Urinary bladder (tissue), 4 donors: ENCODE measurements around the gene SH3BGRL. TPM values are rescaled to one million over a fixed set of nuclear protein-coding genes. Genes with fewer than 3 reads are reported as not detected.

Experiments
- DNase-seq: peaks from one replicate; pipeline ENCODE4 v3.0.0-alpha.2; 2015; ENCODE audit errors: extremely low spot score
- H3K27ac ChIP-seq: one replicate; pipeline ENCODE4 v1.5.1; 2013; ENCODE audit warnings: low read depth, mild to moderate bottlenecking, moderate library complexity
- H3K36me3 ChIP-seq: one replicate; pipeline ENCODE4 v1.6.1; 2013; ENCODE audit warnings: mild to moderate bottlenecking, moderate library complexity; ENCODE audit not compliant: insufficient read depth
- H3K4me1 ChIP-seq: one replicate; pipeline ENCODE4 v1.6.1; 2013; ENCODE audit warnings: mild to moderate bottlenecking, moderate library complexity; ENCODE audit not compliant: insufficient read depth
- H3K4me3 ChIP-seq: one replicate; pipeline ENCODE4 v1.5.1; 2013; ENCODE audit warnings: low read depth, low read length
- WGBS: extraction: QIAGEN DNeasy Blood & Tissue Kit; methylation state at CpG from one replicate; pipeline ENCODE4 v1.1.7; 2013; 5-methylcytosine and 5-hydroxymethylcytosine counted together
- polyA plus RNA-seq: library from polyadenylated mRNA; stranded (reverse); fragments of 200-250 nt; gene quantifications from one replicate; pipeline ENCODE4 v1.2.3, GENCODE V29; 2013
- total RNA-seq: library from RNA; depleted of rRNA; stranded (reverse); fragments of >200 nt; gene quantifications from one replicate; pipeline ENCODE4 v1.2.3, GENCODE V29; 2014
- donor health status: healthy with polysubstance abuse.
- donor health status: healthy.

SH3BGRL gene
- total and polyA plus RNA-seq, 2 donors = 262 to 286 TPM

GRCh38 chrX:81231476-81231875, 29.6 kb downstream of the SH3BGRL start:
- Histone ChIP-seq H3K4me1 (no peaks in the 10 kb centered on the region), H3K4me3 (no peak overlapping the region), H3K27ac (no peak overlapping the region), H3K36me3 (no peaks in the 10 kb centered on the region)
- DNase-seq = no peak
- WGBS = 64% methylated on average over 1 of the region's 1 CpG

GRCh38 chrX:81232218-81232617, 30.3 kb downstream of the SH3BGRL start:
- Histone ChIP-seq H3K4me1 (no peaks in the 10 kb centered on the region), H3K27ac (no peak overlapping the region), H3K36me3 (no peaks in the 10 kb centered on the region), H3K4me3 (no peak overlapping the region)
- no peak for DNase-seq
- 71% methylated on average over 1 of the region's 1 CpG for WGBS

DNA sequence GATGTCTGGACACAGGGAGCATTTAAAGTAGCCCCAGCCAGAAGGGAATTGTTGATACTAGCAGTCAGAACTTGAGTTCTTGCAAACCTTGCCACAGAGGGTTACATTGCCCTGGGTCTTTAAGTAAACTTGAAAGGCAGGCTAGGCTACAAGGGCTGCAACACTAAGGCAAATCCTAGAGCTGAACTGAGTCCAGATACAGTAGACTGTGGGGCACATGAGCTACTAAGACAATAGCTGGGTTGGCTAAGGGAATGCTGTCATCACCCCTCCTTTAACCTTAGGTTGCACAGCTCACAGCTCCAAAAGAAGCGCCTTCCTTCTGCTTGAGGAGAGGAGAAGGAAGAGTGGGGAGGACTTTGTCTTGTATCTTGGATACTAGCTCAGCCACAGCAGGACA, 35.6 kb downstream of the SH3BGRL start:
- Histone ChIP-seq H3K36me3 (no peaks in the 10 kb centered on the region), H3K27ac (no peak overlapping the region), H3K4me3 (no peak overlapping the region), H3K4me1 (no peaks in the 10 kb centered on the region)
- no peak for DNase-seq
- 90% methylated on average over 1 of the region's 1 CpG for WGBS

GRCh38 chrX:81238166-81238565, 36.3 kb downstream of the SH3BGRL start:
- no peak overlapping the region for H3K27ac ChIP-seq
- H3K4me3 ChIP-seq = no peak overlapping the region
- WGBS = 96% methylated on average over 4 of the region's 4 CpGs
- no peaks in the 10 kb centered on the region for H3K36me3 ChIP-seq
- no peak for DNase-seq
- H3K4me1 ChIP-seq = no peaks in the 10 kb centered on the region

DNA sequence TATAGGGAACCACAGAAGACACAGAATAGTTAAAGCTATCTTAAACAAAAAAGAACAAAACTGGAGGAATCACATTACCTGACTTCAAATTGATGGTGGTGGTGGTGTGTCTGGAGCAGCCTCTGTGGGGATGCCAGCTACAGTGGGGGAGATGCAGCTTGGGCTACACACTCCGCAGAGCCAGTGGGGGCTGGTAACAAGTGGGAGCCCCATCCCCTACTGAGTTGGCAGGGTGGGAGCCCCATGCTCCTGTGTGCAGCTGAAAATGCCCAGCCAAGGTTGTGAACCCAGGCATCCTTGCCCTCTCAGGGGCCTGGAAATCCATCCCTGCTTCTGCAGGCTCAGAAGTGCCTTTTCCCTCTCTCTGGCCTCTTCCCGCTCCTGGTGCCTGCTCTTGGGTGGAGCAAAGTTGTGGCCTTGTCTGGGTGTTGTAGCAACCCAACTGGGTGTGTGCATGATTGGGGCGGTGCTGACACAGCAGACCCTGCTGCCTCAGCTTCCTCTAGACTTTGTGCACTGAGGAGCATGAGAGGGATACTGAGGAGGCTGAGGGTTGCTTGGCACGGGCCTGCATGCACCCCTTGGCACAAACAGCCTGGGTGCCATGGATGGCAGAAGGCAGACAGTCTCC, 38.9 kb downstream of the SH3BGRL start:
- no peaks in the 10 kb centered on the region for H3K4me1 ChIP-seq
- whole genome bisulfite sequencing = 97% methylated on average over 4 of the region's 4 CpGs
- no peak overlapping the region for H3K27ac ChIP-seq
- H3K36me3 ChIP-seq = no peaks in the 10 kb centered on the region
- H3K4me3 ChIP-seq = no peak overlapping the region
- no peak for DNase-seq

- no peak for DNase-seq
- 98% methylated on average over 7 of the region's 7 CpGs for WGBS
- H3K4me3 ChIP-seq = no peak overlapping the region
- no peaks in the 10 kb centered on the region for H3K4me1 ChIP-seq
- no peaks in the 10 kb centered on the region for H3K36me3 ChIP-seq
- no peak overlapping the region for H3K27ac ChIP-seq
Observed at GRCh38 chrX:81241753-81242152, 39.9 kb downstream of the SH3BGRL start.

GRCh38 chrX:81255876-81256275, 54.0 kb downstream of the SH3BGRL start:
- no peak overlapping the region for H3K4me3 ChIP-seq
- DNase-seq = no peak
- no peak overlapping the region for H3K27ac ChIP-seq
- 65% methylated on average over 2 of the region's 2 CpGs for WGBS
- no peaks in the 10 kb centered on the region for H3K4me1 ChIP-seq
- H3K36me3 ChIP-seq = no peaks in the 10 kb centered on the region

- H3K4me1 ChIP-seq = no peaks in the 10 kb centered on the region
- no peak overlapping the region for H3K27ac ChIP-seq
Observed at GRCh38 chrX:81257817-81258216, 55.9 kb downstream of the SH3BGRL start.

DNA sequence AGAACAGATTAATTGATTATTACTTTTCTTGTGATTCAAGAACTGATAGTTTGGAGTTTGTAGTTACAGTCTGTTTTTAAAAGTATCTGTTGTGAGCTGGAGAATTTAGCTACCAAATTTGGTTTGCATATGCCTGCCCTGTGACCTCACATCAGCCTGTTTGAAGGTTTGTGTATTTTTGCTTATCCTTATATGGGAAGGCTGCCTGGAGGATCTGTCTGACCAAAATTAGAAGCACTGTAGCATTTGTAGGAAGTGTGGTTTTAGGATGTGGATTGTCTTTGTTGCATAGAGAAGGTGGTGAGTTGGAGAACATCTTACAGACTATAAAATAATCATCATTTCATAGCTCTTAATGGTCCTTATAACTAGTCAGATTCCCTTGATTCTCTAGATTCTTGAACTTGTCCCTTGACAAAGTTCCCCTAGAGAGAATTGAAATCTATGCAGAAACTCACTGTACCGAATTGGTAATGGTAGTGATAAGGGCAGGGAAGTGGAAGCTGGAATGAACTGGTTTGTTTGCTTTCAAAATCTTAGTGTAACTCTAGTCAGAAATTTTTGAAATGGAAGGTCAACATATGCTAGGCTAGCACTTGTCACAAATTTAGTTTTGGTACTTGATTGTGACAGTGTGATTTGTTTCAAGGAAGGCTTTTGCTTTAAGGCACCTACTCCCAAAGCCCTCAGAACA, 57.3 kb downstream of the SH3BGRL start:
- DNase-seq = no peak
- H3K36me3 ChIP-seq = no peaks in the 10 kb centered on the region
- H3K27ac ChIP-seq = peak overlapping the region; percentile 23
- peaks cover 1% of the 10 kb centered on the region for H3K4me1 ChIP-seq
- WGBS = 16% methylated on average over 1 of the region's 1 CpG
- no peak overlapping the region for H3K4me3 ChIP-seq

More at GRCh38 chrX:81257817-81258216, 55.9 kb downstream of the SH3BGRL start:
- no peak overlapping the region for H3K4me3 ChIP-seq
- no peak for DNase-seq
- no peaks in the 10 kb centered on the region for H3K36me3 ChIP-seq

- Histone ChIP-seq H3K36me3 (no peaks in the 10 kb centered on the region), H3K4me3 (no peak overlapping the region), H3K27ac (peak overlapping the region; percentile 23), H3K4me1 (peaks cover 1% of the 10 kb centered on the region)
- DNase-seq = no peak
- WGBS = 36% methylated on average over 3 of the region's 3 CpGs
Observed at GRCh38 chrX:81259714-81260395, 58.0 kb downstream of the SH3BGRL start.

- DNase-seq = no peak
- Histone ChIP-seq H3K27ac (no peak overlapping the region), H3K4me3 (no peak overlapping the region), H3K36me3 (no peaks in the 10 kb centered on the region), H3K4me1 (peaks cover 1% of the 10 kb centered on the region)
- WGBS = 38% methylated on average over 2 of the region's 2 CpGs
Observed at GRCh38 chrX:81261576-81261975, 59.7 kb downstream of the SH3BGRL start.

DNA sequence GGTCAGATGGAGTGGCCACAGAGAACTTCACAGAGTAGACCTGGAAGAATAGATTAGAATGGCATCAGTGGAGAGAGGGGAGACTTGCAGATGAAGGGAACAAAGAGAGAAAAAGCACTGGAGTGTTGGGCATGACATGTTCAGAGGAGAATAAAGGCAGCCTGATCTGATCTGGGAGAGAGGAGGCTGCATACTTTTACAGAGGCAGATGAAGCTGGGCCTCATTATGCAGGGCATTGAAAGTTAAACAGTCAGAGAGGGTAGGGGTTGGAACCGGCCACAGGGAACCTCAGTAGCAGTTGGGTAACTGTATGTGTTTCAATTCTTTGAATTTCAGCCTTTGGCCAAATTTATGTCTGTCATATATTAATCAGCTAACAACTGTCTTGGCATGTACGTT, 61.2 kb downstream of the SH3BGRL start:
- no peak overlapping the region for H3K27ac ChIP-seq
- H3K4me1 ChIP-seq = peaks cover 1% of the 10 kb centered on the region
- DNase-seq = no peak
- WGBS = 51% methylated on average over 2 of the region's 2 CpGs
- no peaks in the 10 kb centered on the region for H3K36me3 ChIP-seq
- no peak overlapping the region for H3K4me3 ChIP-seq

- 90% methylated on average over 2 of the region's 2 CpGs for WGBS
Observed at GRCh38 chrX:81278616-81279015, 76.7 kb downstream of the SH3BGRL start.

DNA sequence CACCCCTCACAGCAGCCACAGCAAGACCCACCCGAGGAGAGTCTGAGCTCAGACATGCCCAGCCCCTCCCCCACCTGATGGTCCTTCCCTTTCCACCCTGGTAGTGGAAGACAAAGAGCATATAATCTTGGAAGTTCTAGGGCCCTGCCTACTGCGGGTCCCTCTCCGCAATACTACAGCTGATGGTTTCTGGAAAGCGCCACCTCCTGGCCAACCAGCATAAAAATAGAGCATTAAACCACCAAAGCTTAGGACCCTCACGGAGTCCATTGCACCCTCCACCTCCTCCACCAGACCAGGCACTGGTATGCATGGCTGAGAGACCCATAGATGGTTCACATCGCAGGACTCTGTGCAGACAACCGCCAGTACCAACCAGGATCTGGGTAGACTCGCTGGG, 78.2 kb downstream of the SH3BGRL start:
- Histone ChIP-seq H3K27ac (no peak overlapping the region), H3K36me3 (peaks cover 2% of the 10 kb centered on the region), H3K4me1 (no peaks in the 10 kb centered on the region), H3K4me3 (no peak overlapping the region)
- 95% methylated on average over 8 of the region's 8 CpGs for WGBS
- no peak for DNase-seq

More at GRCh38 chrX:81278616-81279015, 76.7 kb downstream of the SH3BGRL start:
- H3K4me3 ChIP-seq = no peak overlapping the region
- peaks cover 2% of the 10 kb centered on the region for H3K36me3 ChIP-seq
- DNase-seq = no peak
- H3K27ac ChIP-seq = no peak overlapping the region
- H3K4me1 ChIP-seq = no peaks in the 10 kb centered on the region
